ENCODE data around the gene EMILIN1.
"Not testable (repeated sequence)": the region's sequence is repeated elsewhere in the genome, so short reads cannot be mapped to it uniquely, and the experiment has no call there.

EMILIN1 gene

GRCh38 chr2:27053776-27054175, 24.6 kb upstream of the EMILIN1 start:
- in situ Hi-C loops (cut with HindIII; ENCODE audit: low sequenced_read_pairs): no loop called here

DNA sequence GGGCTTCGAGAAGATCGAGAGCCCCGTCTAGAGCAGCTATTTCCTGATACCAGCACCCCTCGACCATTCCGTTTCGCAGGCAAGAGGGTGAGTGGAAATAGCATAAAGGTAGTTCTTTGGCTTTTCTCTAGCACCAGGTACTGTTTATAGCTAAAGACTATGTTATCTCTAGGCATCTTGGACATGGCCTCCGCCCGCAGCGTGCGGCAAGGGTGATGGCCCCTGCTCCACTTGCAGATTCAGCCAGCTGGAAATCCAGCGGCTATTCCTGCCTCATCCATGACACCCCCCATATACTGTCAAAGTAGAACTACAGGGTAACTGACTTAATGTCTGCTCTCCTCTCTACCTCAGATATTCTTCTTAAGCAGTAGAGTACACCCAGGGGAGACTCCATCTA, 23.7 kb upstream of the EMILIN1 start:
- in situ Hi-C loops (cut with HindIII; ENCODE audit: low sequenced_read_pairs): no loop called here

GRCh38 chr2:27057184-27057583, 21.2 kb upstream of the EMILIN1 start:
- in situ Hi-C loops (cut with HindIII; ENCODE audit: low sequenced_read_pairs): no loop called here

DNA sequence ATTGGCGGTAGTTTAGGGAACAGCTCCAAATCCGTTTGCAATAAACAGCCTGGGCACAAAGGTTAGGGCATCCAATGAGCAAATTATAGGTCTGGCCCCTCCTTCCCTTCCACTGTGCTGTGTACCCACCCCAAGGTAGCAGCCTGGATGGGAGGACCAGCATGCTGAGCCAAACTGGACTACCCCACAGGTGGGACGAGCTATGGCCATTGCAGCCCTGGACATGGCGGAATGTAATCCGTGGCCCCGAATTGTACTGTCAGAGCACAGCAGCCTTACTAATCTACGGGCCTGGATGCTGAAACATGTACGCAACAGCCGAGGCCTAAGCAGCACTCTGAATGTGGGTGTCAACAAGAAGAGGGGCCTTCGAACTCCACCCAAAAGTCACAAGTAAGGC, 20.2 kb upstream of the EMILIN1 start:
- in situ Hi-C loops (cut with HindIII; ENCODE audit: low sequenced_read_pairs): no loop called here

DNA sequence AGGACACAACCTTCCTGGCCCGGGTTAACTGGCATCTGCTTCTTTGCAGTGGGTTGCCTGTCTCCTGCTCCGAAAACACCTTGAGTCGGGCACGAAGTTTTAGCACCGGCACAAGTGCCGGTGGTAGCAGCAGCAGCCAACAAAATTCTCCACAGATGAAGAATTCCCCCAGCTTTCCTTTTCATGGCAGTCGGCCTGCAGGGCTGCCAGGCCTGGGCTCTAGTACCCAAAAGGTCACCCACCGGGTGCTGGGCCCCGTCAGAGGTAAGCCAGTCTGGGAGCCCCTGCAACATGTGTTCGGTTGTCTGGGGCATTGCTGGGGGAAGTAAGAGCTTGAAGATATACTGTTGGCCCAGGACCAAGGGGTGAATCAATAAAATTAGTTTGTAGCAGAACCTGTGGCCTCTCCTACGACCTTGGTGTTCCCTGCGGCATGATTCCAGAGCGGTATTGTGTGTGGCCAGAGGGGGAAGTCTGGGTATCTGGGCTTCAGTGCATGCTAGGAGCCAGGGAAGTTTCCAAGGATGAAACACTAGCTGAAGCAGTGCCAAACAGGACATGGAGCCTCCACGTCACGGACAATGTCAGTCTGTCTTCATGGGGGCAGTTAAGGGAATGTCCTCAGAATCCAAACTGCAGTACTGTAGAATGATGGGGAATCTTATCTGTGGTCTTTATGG, 19.1 kb upstream of the EMILIN1 start:
- in situ Hi-C loops (cut with HindIII; ENCODE audit: low sequenced_read_pairs): no loop called here

GRCh38 chr2:27060323-27060722, 18.1 kb upstream of the EMILIN1 start:
- in situ Hi-C loops (cut with HindIII; ENCODE audit: low sequenced_read_pairs): no loop called here

DNA sequence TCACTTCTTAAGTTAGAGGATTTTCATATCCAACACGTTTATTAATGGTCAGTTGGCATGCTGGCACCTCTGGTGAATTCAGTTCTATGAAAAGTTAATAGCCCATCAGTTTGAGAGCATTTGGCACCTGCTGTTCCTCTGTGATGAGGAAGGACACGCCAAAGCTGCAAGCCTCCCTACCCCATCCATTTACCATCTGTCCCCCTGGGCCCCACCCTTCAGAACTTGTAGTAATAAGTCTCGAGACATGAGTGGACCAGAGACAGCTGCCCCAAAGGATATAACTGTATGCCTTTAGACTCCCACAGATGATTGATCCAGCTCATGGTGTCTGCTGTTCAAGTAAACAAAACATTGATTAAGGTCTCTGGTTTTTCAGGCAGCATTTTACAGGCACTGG, 13.3 kb upstream of the EMILIN1 start:
- in situ Hi-C loops (cut with HindIII; ENCODE audit: low sequenced_read_pairs): loop anchor here (5.0 kb wide), 1 partner anchor 83 kb away; no protein-coding TSS in a partner anchor

DNA sequence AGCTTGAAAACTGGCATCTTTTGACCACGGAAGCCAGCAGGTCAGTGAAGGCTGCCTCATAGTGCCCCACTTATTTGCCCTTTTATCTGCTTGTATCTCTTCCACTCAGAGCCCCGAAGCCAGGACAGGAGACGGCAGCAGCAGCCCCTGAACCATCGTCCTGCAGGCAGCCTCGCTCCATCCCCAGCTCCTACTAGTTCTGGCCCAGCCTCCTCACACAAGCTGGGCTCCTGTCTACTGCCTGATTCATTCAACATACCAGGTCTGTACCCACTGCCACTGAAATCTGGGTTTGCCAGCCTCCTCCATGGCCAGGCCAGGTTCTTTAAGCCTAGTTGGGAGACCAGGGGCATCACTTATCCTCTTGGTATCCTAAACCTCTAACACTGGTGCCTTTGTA, 11.0 kb upstream of the EMILIN1 start:
- in situ Hi-C loops (cut with HindIII; ENCODE audit: low sequenced_read_pairs): loop anchor here (5.0 kb wide), 1 partner anchor 85 kb away; no protein-coding TSS in a partner anchor

GRCh38 chr2:27069436-27069835, 9.0 kb upstream of the EMILIN1 start:
- in situ Hi-C loops (cut with HindIII; ENCODE audit: low sequenced_read_pairs): loop anchor here (5.0 kb wide), 1 partner anchor 87 kb away; no protein-coding TSS in a partner anchor

DNA sequence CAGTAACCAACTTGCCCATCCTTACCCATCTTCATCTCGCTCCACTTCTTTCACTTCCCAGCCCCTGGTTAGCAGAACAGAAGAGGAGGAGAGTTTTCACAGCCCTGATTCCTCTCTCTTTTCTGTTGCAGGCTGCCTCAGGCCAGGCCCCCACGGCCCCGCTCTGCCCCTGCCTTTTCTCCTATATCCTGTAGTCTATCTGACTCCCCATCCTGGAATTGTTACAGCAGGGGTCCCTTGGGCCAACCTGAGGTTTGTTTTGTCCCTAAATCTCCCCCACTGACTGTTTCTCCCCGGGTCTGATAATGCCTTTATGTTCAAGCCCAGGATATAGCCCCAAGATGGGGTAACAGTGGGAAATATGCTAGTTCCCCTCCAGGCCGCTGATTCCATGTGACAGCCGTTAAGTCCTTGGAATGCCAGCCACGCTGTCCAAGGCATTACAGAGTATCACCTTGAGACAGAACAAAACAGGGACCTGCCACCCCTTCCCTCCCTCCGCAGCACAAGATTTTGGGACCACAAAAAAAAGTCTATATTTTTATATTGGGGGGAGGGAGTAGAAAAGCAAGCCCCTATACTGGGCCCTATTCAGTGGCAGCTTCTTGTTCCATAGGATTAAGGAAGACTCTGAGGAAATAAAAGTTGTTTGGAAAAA, 8.3 kb upstream of the EMILIN1 start:
- in situ Hi-C loops (cut with HindIII; ENCODE audit: low sequenced_read_pairs): loop anchor here (5.0 kb wide), 1 partner anchor 88 kb away; no protein-coding TSS in a partner anchor

DNA sequence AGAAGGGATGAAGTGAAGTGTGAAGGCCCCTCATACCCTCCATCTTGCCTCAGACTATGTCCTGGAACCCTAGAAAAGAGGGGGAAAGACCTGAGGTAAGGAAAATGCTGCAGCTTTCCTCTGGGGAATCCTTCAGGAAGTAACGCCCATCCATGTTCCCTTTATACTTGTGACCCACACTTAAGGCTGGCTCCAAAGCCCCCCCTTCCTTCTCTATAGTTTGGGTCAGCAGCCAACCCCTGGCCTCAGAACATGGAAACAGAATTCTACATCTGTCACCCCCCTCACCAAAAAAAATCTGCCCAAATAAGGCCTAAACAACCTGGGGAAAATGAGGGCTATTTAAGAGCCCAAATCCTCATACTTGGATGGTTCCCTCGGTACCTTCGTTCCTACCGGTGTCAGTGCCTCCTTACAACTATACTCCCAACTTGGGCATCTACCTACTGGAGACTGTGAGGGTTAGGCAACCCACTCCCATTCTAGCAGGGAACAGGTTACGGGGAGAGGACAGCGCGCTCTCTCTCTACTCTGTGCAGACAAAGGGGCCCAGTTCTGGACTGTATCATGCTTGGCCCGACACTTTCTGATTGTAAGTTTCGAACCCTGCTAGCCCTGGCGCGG, 7.7 kb upstream of the EMILIN1 start:
- in situ Hi-C loops (cut with HindIII; ENCODE audit: low sequenced_read_pairs): no loop called here

DNA sequence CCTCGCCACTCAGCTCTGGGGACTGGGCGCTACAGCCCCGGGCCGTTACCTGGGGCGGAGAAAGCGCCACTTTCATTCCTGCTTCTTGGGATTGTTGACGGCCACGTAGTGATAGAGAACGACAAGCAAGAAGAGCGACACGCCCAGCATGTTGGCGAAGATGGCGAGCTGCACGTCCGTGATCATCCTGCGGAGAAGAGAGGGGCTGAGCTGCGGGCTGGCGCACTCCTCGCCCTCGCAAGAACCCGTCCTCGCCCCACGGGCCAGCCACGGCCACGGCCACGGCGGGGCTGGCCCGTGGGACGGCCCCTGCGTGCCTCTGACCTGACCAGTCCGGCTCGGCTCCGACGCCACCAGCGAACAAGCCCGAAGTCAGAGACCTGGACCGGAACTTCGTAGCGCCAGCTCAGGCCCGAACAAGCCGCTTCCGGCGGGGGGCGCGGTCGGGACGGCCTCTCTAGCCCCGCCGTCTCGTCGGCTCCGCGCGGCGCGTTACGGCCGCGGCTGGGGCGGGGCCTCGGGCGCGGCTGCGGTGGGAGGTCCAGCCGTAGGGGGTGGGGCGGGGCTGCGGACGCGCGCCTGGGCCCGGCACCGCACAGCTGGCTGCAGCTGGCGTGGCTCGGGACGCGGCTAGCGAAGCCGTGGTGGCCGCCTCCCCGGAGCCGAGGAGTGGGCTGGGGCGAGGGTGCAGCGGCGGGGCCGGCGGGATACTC, 7.0 kb upstream of the EMILIN1 start, which contains the start of gene OST4:
Gene OST4 (minus strand): TSS at position 378 of the 713 bp plus-strand sequence.
- in situ Hi-C loops (cut with HindIII; ENCODE audit: low sequenced_read_pairs): no loop called here

- in situ Hi-C loops (cut with HindIII; ENCODE audit: low sequenced_read_pairs): no loop called here
Observed at GRCh38 chr2:27071990-27072830, 6.2 kb upstream of the EMILIN1 start.

DNA sequence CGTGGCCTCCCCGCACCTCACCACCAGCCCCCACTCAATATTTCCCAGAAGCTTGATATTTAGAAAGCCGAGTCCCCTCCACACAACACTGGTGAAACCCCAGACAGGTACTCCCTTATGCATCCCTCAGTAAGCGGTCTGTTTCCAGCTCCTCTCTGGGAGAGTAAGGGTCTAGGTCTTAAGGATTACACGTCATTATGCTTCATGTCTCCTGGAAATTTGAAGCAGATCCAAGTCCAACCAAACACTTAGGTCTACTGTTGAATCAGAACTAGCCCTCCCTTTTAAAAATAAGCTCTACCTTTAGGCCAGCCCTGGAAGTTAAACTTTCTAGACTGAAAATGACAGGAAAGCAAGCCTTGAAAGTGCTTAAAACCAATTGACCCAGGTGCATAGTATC, 5.5 kb upstream of the EMILIN1 start:
- in situ Hi-C loops (cut with HindIII; ENCODE audit: low sequenced_read_pairs): no loop called here

GRCh38 chr2:27073782-27074181, 4.6 kb upstream of the EMILIN1 start:
- in situ Hi-C loops (cut with HindIII; ENCODE audit: low sequenced_read_pairs): no loop called here

DNA sequence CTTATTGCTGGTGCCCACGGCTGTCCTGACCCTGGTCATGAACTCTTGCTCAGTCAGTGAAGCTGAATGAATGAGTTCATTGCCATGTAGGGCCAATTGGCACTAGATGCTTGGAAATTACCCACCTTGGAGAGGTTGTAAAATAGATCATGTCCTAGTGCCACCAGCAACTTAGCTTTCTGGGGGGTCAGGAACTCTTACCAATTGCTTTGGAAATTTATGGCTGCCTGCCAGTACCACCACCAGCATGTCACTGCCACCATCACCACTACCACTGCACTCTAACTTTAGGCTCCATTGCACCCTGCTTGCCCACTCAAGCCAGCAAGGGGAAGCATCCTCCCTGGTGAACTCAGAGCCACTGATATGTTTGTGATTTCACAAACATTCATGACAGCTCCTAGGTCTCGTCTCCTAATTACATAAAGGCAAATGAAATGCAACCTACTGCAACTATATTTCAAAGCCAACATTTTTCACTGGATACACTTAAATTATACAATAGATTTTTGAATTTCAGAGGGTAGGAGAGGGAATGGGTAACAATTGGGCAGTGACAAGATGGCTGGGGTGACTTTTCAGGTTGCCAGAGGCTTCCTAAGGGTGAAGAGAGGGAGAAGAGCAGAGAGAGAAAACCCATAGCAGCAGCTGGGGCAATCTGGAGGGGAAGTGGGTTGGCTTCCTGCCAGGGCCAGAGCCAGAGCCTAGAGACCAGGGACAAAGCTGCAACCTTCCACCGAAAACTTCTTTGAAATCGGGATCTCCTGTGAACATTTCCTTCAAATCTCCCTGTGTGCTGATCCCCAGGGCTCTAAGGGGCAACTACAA, 3.5 kb upstream of the EMILIN1 start:
- in situ Hi-C loops (cut with HindIII; ENCODE audit: low sequenced_read_pairs): no loop called here

DNA sequence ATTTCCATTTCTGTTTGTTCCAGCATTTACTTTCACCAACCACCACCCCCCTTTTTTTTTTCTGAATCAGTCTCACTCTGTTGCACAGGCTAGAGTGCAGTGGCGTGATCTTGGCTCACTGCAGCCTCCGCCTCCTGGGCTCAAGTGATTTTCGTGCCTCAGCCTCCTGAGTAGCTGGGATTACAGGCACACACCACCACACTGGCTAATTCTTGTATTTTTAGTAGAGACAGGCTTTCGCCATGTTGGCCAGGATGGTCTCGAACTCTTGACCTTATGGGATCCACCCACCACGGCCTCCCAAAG, 2.9 kb upstream of the EMILIN1 start:
- in situ Hi-C loops (cut with HindIII; ENCODE audit: low sequenced_read_pairs): not testable (repeated sequence)

DNA sequence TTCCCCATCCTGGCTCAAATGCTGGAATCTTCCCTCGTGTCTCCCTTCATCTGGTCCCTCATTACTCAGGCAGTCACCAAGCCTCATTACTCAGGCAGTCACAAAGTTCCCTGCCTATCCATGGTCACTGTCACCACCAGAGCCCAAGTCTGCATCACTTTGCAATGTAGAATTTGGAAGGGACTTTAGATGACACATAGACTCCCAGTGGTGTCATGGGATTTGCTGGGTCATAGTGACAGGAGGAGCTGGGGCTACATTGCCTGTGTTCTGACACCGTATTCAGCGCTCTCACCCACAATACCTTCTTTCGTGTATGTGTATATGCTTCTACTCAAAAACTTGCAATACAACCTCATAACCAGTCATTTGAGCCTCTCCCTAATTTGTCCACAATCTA, 2.1 kb upstream of the EMILIN1 start:
- in situ Hi-C loops (cut with HindIII; ENCODE audit: low sequenced_read_pairs): no loop called here

- in situ Hi-C loops (cut with HindIII; ENCODE audit: low sequenced_read_pairs): no loop called here
Observed at GRCh38 chr2:27077231-27077630, 1.2 kb upstream of the EMILIN1 start.

Data from endothelial cell of hepatic sinusoid (primary cell).